Esophagus muscularis mucosa (tissue), 3 donors: Measurements from ENCODE around the gene COA7.

Source experiments
- CTCF ChIP-seq, 3 experiments: fragments of 200-600 bp in 2 of 3; fragments of 450-650 bp in 1 of 3; sonication (generic) in 2 of 3; IDR thresholded peaks; one replicate each; pipeline ENCODE4 v1.5.1; 2017 to 2019; ENCODE audit warnings: antibody characterized with exemption in 3 of 3, mild to moderate bottlenecking in 2 of 3, moderate library complexity in 1 of 3
- POLR2AphosphoS5 ChIP-seq, 2 donors: sonication (generic); formaldehyde crosslinking; IDR thresholded peaks; one replicate each; pipeline ENCODE4 v1.6.1; 2017; ENCODE audit warnings: antibody characterized with exemption in 2 of 2

DNA sequence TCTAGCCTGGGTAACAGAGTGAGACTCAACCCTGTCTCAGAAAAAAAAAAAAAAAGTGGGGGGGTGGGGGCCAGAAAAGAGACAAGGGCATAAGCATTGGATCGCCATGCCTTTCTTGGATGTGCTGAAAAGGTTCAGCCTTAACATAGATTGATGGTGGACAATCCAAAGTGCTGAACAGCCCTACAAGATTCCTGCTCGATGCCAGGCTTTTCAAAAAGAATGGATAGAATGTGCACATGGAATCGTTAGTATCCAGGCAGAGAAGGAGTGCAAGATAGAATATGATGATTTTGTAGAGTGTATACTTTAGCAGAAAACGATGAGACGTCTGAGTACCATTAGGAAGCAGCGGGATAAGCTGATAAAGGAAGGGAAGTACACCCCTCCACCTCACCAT, 10.9 kb upstream of the COA7 start:
- TF ChIP-seq POLR2AphosphoS5 (IDR thresholded peaks at IDR 0.05): no peak
- no peak for TF ChIP-seq CTCF (IDR thresholded peaks at IDR 0.05)
